ENCODE data around the gene SLC9C1.

Gene SLC9C1

GRCh38 chr3:112293368-112294321 lies at the start of gene SLC9C1:
Gene SLC9C1, minus strand, starts transcription at chr3:112294216. Its CDS starts 7,425 bp downstream, at chr3:112286791.
- peak in 1 of 2 donors; percentile 80 for DNase-seq

DNA sequence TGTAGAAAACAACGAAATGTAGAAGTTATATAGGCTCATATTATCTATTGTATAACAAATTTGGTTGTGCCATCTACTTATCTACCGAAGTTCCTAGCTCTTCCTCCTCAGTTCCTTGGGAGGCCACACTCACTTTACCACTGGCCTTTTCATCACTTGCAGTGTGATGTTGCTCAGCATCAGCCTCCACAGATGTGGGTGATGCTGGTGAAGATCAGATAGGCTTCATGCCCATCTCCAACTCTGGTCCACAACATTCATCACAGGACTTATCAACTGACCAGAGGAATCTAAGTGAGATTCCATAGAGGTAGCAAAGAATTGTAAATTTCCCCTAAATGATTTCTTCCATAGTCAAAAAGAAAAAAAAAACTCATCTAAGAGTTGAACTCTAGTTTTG lies 47.4 kb upstream of the SLC9C1 start:
- DNase-seq: no peak

- no peak for DNase-seq
These were observed 45.6 kb upstream of the SLC9C1 start for GRCh38 chr3:112339609-112340008.

- no peak for DNase-seq
These were observed 45.1 kb upstream of the SLC9C1 start for GRCh38 chr3:112339134-112339533.

DNA sequence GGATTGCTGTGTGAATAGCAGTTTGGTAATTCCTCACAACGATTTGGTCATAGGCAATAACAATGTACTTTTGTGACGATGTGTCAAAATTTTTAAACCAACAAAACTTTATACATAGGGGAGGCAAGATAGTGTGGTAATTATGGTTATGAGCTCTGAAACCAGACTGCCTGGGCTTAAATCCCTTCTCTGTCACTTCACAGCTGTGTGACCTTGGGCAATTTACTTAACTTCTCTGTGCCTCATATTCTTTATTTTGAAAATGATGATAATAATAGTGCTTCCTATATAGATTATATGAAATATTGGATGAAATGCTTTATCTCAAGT lies 44.7 kb upstream of the SLC9C1 start:
- DNase-seq: no peak

DNA sequence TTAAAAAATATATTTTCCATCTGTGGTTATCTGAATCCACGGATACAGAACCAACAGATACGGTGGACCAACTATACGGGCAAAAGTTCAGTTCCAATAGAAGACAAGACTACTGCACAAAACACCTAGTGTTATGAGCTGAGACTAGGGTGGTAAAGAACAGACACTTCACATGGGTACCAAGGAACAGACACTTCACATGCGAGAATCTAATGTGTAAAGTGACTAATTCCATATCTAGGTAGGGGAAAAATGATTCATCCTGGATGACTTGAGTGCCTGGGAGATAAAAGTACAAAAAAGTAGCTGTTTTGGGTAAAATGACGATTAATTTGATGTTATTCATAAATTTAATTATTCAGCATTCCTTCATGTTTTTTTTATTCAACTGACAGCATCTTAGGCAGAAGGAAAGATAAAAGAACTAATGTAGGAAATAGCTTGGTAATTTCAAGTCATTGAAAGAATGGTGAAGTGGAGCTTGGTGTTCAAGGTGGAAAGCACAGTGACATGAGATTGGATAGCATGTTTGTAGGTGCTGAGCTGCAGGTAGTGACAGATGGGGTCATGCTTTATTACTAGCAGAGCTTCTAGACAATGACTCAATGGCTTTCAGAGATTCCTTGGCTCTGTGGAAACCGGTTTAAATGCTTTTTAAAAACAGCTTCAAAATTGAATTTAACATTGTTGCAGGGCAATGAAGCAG lies 44.2 kb upstream of the SLC9C1 start:
- no peak for DNase-seq

DNA sequence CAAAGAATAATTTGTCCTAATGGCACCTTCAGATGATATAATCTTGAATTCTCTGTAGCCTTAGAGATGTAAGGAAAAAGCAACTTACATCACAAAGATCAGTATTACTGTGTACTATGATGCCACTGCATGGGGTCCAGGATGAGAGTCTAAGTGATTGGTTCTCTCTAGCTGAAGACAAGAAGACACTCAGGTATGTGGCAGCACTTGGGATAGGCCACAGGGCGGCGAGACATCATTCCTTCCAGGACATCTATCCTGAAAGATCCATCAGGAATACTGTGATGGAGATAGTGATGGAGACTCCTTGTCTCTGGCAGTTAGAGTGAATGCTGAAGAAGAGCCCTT lies 41.4 kb upstream of the SLC9C1 start:
- DNase-seq: no peak

- no peak for DNase-seq
These were observed 40.8 kb upstream of the SLC9C1 start for GRCh38 chr3:112334691-112335433.

DNA sequence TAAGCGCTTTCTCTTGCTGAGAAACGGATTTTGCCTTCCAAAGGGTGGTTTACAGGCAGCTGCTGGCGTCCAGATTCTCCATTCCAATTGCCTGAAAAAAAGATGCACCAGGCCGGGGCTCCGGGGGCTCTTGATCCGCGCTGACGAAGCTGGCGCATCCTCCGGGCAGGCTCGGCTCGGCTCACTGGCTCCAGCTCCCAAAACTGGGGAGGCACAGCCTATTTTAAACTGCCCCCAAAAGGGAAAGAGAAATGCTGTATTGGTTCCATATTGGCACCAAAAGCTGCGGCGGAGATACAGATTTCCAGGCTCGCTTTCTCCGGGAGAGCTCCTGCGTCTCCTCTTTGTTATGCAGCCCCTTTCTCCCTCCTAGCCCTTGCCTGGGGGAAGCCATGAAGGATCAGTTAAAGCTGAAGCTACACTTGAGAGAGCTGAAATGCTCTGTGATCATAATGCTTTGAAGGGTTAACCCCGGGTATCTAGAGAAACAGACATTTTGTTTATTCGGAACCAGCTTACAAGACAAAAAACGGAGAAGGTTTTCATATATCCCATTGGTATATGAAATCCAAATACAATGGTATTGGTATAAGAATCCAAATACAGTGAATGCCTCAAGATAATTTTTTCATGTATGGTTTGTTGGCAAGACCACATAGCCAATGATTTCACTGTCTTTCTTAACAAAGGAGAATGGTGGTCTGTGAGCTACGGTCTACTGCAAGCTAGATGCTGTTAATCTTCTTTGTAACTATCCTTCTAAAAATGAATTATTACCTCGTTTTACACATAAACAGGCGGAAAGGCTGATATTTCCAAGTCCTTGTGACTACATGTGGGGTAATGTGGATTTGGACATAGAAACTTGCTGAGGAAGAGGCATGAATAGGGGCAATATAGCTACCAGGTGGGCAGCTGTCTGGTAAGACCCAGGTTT lies 39.6 kb upstream of the SLC9C1 start:
- peak in 1 of 2 donors; percentile 56 for DNase-seq

GRCh38 chr3:112333002-112333380 lies 39.0 kb upstream of the SLC9C1 start, which contains the start of gene CD200:
Gene CD200, plus strand, starts transcription at chr3:112333156. Its CDS starts 57 bp downstream, at chr3:112333213.
- peak; percentile 22 to 28 for DNase-seq

DNA sequence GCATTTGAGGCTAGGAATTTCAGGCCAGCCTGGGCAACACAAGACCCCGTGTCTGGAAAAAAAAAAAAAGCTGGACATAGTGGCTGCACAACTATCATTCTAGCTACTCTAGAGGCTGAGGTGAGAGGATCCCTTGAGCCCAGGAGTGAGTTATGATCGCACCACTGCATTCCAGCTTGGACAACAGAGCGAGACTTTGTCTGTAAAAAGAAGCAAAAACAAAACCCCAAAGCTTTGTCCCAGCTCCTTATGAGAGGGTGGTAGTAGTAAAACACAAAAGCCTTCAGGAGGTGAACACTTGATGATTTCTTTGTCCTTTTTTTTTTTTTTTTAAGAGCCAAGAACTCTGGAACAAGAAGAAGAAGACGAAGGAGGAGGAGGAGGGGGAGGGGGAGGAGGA lies 37.8 kb upstream of the SLC9C1 start:
- DNase-seq: no peak

GRCh38 chr3:112327371-112327951 lies 33.4 kb upstream of the SLC9C1 start:
- peak in 1 of 2 donors; percentile 77 for DNase-seq

DNA sequence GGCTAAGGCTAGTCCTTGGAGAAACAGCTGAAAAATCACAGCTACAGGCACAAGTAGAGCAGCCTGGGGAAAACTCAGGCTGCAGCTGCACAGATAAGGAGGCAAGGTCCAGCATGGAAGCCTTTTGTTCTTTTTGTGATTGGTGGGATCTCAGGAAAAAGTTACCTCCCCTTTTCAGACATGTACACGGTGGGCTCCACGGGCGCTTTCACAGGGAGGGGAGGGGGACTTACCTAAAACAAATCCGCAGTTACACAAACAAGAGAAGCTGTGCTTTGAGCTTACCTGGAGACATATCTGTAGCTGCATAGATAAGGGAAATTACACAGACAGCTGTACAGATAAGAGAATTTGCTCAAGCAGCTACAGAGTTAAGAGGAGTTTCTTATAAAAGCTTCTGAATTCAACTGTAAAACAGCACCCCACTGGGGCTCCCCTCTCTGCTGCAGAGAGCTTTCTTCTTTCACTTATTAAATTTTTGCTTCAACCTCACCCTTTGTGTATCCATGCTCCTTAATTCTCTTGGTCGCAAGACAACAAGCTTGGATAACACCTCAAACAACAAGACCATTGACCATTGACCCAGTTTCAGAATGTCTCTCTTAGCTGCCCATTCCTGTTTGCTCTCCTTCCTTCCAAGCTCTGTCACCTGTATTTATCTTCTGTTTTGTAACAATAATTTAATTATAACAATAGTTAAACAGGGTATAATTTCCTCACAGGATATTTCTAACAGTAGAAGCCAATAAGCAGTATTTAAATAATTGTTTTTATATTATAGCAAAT lies 28.0 kb upstream of the SLC9C1 start:
- no peak for DNase-seq

DNA sequence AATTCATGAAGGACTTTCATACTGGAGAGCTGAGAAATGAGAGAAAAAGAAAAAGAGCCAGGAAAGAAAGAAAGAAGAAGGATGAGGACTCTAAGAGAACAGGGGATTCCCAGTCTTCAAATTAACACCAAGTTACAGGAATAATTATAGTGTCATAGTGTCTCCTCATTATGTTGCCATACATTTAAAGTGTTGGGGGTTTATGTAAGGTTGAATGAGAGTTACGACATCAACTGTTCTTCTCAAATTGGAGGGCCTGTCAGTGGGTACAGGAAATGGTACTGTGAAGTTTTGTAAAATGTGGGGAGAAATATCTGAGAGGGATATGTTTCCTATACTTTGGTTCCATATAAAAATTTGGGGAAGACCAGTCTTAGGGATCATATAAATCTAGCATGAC lies 26.7 kb upstream of the SLC9C1 start:
- DNase-seq: peak in 1 of 2 donors; percentile 17

GRCh38 chr3:112319516-112320276 lies 25.7 kb upstream of the SLC9C1 start:
- no peak for DNase-seq

- DNase-seq: no peak
These were observed 21.8 kb upstream of the SLC9C1 start for GRCh38 chr3:112315791-112316190.

DNA sequence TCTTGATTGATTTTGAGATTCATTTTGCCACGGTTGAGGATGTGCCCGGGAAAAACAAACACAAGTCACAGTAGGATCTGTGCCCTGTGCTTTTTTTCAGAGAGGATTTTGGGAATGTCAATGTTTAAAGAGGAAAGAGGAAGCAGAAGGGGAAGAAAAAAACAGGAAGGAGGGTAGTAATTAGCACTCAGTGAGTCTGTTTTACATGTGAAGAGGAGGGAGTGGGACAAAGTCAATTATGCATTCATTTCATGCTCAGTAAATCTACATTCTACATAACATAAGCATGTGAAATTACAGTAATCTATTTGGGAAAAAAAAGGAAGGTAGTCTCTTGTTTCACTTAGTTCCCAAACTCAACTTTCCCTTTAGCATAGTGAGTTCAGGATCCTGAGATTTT lies 20.6 kb upstream of the SLC9C1 start:
- DNase-seq: no peak

DNA sequence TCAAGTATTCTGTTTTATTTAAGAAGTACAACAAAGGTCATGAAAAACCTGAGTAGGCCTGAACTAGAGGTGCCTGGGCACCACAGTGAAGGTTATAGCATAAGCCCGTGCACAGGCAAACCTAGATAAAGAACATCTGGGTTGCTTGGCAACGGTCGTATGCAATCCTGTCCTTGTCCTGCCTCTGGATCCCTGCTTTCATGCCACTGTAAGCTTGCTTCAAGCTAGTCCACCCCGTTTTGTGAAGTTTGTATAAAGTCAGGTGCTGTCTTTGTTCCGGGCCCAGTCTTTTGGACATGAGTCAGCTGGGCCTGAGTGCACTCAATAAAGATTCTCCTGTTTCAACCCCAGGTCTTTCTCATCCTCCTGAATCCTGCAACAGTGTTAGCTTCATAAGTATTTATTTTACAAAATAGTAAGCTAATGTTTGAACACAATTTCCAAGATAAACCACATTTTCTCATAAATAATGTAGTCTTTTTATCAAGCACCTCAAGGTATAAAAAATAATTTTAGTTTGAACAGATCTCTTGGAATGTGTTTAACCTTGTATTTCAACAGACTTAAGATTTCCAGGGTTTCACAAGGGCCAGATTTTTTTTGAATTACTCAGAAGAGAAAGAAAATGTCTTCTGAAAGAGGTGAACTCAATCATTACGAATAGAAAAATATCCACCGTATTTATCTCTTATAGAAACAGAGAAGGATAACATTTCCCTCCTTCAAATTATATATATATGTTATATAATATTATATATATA lies 14.3 kb upstream of the SLC9C1 start:
- DNase-seq: no peak

GRCh38 chr3:112307557-112307956 lies 13.5 kb upstream of the SLC9C1 start:
- no peak for DNase-seq

All from bone marrow (tissue), 2 donors.